Measurements from ENCODE around the gene SLC12A7. TPM values are rescaled to one million over a fixed set of nuclear protein-coding genes. Genes with fewer than 3 reads are reported as not detected.

The SLC12A7 gene
- total RNA-seq, 4 donors from 2014 or later = 18.8 to 28.7 (median 24.5) TPM

DNA sequence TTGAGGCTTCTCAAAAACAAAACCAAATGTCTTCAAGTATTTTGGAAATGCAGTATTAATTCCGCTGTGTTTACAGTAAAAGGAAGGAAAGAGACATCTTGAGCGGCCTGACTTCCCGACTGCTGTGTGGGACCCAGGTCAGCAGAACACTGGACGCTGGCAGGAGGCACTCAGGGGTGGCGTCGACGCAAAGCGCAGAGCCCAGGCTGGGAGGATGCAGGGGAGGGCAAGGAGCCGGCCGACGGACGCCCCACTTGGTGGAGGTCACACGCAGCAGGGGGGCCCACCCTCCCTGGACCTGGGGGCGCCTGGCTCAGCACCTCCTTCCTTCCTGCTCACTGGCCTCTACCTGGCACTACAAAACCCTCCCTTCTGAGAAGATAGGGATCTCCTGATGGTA is 19.7 kb downstream of the SLC12A7 start:
- no peak for ATAC-seq

DNA sequence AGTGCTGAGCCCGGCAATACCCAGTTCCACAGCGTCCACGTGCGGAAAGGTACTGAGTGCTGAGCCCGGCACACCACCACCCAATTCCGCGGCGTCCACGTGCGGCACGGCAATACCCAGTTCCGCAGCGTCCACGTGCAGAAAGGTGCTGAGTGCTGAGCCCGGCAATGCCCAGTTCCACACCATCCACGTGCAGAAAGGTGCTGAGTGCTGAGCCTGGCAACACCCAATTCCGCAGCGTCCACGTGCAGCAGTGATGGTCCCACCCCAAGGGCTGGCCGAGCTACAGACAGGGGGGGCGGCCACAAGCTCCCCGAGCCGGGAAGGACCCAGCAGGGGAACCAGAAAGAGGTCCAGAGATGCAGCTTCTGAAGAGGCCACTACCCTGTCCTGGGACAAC is 20.2 kb downstream of the SLC12A7 start:
- Histone ChIP-seq H3K27ac (no peak overlapping the region), H3K4me3 (no peak overlapping the region), H3K4me1 (peaks cover 0 to 21% (median 0%) of the 10 kb centered on the region in 3 donors), H3K9me3 (no peaks in the 10 kb centered on the region), H3K27me3 (no peaks in the 10 kb centered on the region), H3K36me3 (peaks cover 0 to 82% of the 10 kb centered on the region in 2 donors)
- WGBS, 2 donors (ENCODE audit: low coverage in 1 of 2) = 80% methylated on average over 1 of the region's 23 CpGs; no CpG with 5 or more reads in 1 of the 2 donors
- no peak for ATAC-seq
- TF ChIP-seq CTCF (IDR thresholded peaks at IDR 0.05) (no peak), EP300 (IDR thresholded peaks at IDR 0.05) (no peak), POLR2A (IDR thresholded peaks at IDR 0.05) (no peak), POLR2AphosphoS5 (IDR thresholded peaks at IDR 0.05) (no peak)

More for the DNA sequence above, 19.7 kb downstream of the SLC12A7 start:
- Histone ChIP-seq H3K36me3 (peaks cover 0 to 77% of the 10 kb centered on the region in 2 donors), H3K4me1 (peaks cover 0 to 21% (median 0%) of the 10 kb centered on the region in 3 donors), H3K27me3 (no peaks in the 10 kb centered on the region), H3K9me3 (no peaks in the 10 kb centered on the region), H3K27ac (no peak overlapping the region), H3K4me3 (no peak overlapping the region)
- no peak for TF ChIP-seq POLR2AphosphoS5 (IDR thresholded peaks at IDR 0.05)
- TF ChIP-seq EP300 (IDR thresholded peaks at IDR 0.05) = no peak
- no peak for TF ChIP-seq POLR2A (IDR thresholded peaks at IDR 0.05)
- no peak for TF ChIP-seq CTCF (IDR thresholded peaks at IDR 0.05)
- WGBS, 2 donors (ENCODE audit: low coverage in 1 of 2) = 100% methylated on average over 1 of the region's 14 CpGs; no CpG with 5 or more reads in 1 of the 2 donors

- 33% methylated on average over 3 of the region's 16 CpGs; no CpG with 5 or more reads in 1 of the 2 donors for WGBS, 2 donors (ENCODE audit: low coverage in 1 of 2)
- no peak overlapping the region for H3K4me3 ChIP-seq
- peak overlapping the region in 1 of 4 donors; percentile 25 for H3K27ac ChIP-seq
- no peak for TF ChIP-seq POLR2A (IDR thresholded peaks at IDR 0.05)
- peaks cover 0 to 21% (median 0%) of the 10 kb centered on the region in 3 donors for H3K4me1 ChIP-seq
- H3K27me3 ChIP-seq = no peaks in the 10 kb centered on the region
- ATAC-seq = no peak
- H3K36me3 ChIP-seq = peaks cover 0 to 88% of the 10 kb centered on the region in 2 donors
- H3K9me3 ChIP-seq = no peaks in the 10 kb centered on the region
Measured at GRCh38 chr5:1090538-1090937, 21.3 kb downstream of the SLC12A7 start.

DNA sequence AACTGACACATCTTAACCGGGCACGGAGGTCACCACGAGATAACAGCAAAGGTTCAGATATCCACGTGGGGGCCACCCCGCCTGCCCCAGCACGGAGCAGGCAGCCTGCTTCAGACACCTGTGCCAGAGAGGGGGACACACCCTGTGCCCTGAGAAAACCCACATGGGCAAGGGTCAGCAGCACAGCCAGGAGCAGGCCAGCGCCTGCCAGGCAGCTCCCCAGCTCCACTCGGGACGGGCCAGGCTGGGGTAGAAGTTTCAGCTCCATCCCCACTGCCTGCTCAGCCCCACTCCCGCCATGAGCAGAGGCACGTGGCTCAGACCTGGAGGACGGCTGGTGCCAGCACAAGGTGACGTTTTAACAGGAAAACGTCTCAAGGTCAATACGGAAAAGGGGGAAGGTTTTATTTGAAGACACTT is 22.2 kb downstream of the SLC12A7 start:
- Histone ChIP-seq H3K9me3 (no peaks in the 10 kb centered on the region), H3K27me3 (no peaks in the 10 kb centered on the region), H3K4me1 (peaks cover 0 to 21% (median 0%) of the 10 kb centered on the region in 3 donors), H3K36me3 (peaks cover 0 to 92% of the 10 kb centered on the region in 2 donors), H3K4me3 (no peak overlapping the region), H3K27ac (no peak overlapping the region)
- no peak for ATAC-seq
- WGBS, 2 donors (ENCODE audit: low coverage in 1 of 2) = 64 to 66% methylated on average over 5 of the region's 15 CpGs
- TF ChIP-seq CTCF (IDR thresholded peaks at IDR 0.05) (no peak), EP300 (IDR thresholded peaks at IDR 0.05) (no peak), POLR2A (IDR thresholded peaks at IDR 0.05) (no peak), POLR2AphosphoS5 (IDR thresholded peaks at IDR 0.05) (no peak)

GRCh38 chr5:1089146-1089545 is 22.7 kb downstream of the SLC12A7 start:
- Histone ChIP-seq H3K4me3 (no peak overlapping the region), H3K27me3 (no peaks in the 10 kb centered on the region), H3K36me3 (peaks cover 0 to 97% of the 10 kb centered on the region in 2 donors), H3K9me3 (no peaks in the 10 kb centered on the region), H3K27ac (no peak overlapping the region), H3K4me1 (peaks cover 0 to 21% (median 0%) of the 10 kb centered on the region in 3 donors)
- no peak for ATAC-seq
- WGBS, 2 donors (ENCODE audit: low coverage in 1 of 2) = 58 to 67% methylated on average over 3 to 7 of the region's 11 CpGs
- TF ChIP-seq CTCF (IDR thresholded peaks at IDR 0.05) (no peak), EP300 (IDR thresholded peaks at IDR 0.05) (no peak), POLR2A (IDR thresholded peaks at IDR 0.05) (no peak), POLR2AphosphoS5 (IDR thresholded peaks at IDR 0.05) (no peak)
